ENCODE measurements around the gene CCDC57. TPM values are rescaled to one million over a fixed set of nuclear protein-coding genes. Genes with fewer than 3 reads are reported as not detected.

The CCDC57 gene
- total and polyA plus RNA-seq, 2 experiments from 2014 or later: 46.2 to 53.5 TPM

DNA sequence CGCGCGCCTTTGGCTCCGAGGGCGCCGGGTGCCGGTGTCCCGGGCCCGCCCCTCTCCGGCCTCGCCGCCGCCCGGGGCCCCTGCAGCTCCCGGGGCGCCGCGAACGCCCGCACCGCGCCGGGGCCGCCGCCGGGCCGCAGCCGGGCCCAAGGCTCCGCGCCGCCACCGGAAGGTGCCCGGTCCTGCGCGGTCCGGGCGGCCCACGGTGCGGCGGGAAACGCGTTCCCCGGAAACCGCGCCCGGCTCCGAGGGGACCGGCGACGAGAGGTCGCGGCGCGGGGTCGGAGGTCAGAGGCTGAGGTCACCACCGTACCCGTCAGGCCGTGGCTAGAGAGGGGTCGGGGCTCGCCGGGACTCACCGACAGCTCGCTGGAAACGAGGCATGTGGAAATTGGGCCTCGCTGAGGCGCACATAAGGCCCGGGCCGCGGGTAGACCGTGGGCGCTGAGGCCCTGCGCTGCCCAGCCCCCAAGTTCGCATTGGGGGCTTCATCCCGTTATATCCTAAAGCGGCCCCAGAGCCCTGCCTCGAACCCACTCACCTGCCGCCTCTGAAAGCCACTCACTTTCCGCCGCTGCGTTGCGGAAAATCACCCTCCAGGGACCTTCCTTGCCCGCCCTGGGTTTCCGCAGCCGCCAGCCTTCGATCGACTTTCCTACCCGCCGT is 146.9 kb downstream of the CCDC57 start, which contains the start of gene DUS1L:
Gene DUS1L (minus strand): TSS at position 167 of the 666 bp plus-strand sequence. CDS start 745 bp downstream, outside the sequence.
- Histone ChIP-seq H3K36me3 (peaks cover 9% of the 10 kb centered on the region), H3K9me3 (ENCODE audit: low read depth) (no peaks in the 10 kb centered on the region), H3K27ac (peak within 1 kb of the TSS; percentile 67), H3K4me3 (peak within 1 kb of the TSS; percentile 75), H3K4me1 (ENCODE audit: low read depth) (peaks cover 5% of the 10 kb centered on the region), H3K27me3 (no peaks in the 10 kb centered on the region)
- TF ChIP-seq, protein P1, sequence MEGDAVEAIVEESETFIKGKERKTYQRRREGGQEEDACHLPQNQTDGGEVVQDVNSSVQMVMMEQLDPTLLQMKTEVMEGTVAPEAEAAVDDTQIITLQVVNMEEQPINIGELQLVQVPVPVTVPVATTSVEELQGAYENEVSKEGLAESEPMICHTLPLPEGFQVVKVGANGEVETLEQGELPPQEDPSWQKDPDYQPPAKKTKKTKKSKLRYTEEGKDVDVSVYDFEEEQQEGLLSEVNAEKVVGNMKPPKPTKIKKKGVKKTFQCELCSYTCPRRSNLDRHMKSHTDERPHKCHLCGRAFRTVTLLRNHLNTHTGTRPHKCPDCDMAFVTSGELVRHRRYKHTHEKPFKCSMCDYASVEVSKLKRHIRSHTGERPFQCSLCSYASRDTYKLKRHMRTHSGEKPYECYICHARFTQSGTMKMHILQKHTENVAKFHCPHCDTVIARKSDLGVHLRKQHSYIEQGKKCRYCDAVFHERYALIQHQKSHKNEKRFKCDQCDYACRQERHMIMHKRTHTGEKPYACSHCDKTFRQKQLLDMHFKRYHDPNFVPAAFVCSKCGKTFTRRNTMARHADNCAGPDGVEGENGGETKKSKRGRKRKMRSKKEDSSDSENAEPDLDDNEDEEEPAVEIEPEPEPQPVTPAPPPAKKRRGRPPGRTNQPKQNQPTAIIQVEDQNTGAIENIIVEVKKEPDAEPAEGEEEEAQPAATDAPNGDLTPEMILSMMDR (IDR thresholded peaks at IDR 0.05; ENCODE audit: low read depth, low read length): no peak
- DNase-seq (ENCODE audit: low read depth in 1 of 2, low spot score in 1 of 2): peak; percentile 72 to 74

DNA sequence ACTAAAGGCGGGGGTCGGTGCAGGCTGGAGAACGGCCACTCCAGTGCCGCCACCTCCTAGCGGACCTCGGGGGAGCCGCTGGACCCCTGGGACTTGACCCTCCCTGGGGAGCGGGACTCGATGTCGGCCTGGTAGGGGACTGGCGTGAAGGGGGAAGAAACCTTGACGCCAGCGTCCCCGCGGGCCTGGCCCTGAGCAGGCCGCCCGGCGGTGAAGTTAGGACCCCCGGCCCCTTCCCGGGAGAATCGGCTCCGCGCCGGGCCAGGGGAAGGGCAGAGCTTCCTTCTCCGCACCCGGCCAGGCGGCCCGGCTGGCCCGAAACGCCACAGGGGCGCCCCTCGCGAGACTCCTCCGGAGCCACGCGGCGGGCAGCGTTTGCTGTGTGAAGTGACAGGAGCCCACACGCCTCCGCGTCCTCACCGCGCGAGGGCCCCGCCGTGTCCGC is 147.4 kb downstream of the CCDC57 start:
- no peaks in the 10 kb centered on the region for H3K27me3 ChIP-seq
- peaks cover 14% of the 10 kb centered on the region for H3K36me3 ChIP-seq
- peak overlapping the region; percentile 75 for H3K4me3 ChIP-seq
- no peaks in the 10 kb centered on the region for H3K9me3 ChIP-seq (ENCODE audit: low read depth)
- no peak overlapping the region for H3K27ac ChIP-seq
- H3K4me1 ChIP-seq (ENCODE audit: low read depth): peaks cover 5% of the 10 kb centered on the region
- DNase-seq (ENCODE audit: low read depth in 1 of 2, low spot score in 1 of 2): peak; percentile 31 to 46
- TF ChIP-seq, protein P1 (IDR thresholded peaks at IDR 0.05; ENCODE audit: low read depth, low read length): no peak

DNA sequence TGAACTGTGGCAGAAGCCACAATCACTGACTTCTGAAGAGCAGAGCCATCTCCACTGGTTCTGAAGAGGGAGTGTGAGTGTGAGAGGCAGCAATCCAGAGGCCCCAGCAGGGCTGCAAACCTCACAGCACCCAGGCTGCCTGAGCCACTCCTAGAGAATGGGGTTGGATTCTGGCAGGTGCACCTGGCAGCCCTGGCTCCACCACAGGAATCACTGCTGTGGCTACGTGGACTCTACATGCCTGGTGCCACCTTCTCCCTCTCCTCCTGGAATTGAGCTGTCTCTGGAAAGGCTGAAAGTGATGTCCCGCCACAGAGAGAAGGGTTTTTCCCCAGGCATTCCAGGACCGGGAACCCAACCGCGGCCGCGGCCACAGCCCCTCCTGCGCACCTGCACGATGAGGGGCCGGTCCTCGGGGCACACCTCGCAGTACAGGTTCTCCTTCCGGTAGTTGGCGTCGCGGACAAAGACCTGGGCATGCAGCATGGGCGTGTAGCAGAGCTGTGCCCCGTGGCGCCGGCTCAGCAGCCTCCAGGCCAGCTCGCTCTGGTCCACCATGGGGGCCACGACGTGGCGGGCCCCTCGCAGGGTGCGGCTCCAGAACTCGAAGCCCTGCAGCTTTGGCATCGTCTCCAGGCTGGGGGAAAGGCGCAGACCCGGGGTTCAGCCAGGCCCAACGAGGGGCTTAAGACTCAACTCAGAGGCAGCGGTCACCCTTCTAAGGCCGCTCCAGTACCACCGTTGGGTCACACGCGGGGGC is 148.0 kb downstream of the CCDC57 start:
- no peaks in the 10 kb centered on the region for H3K27me3 ChIP-seq
- H3K4me1 ChIP-seq (ENCODE audit: low read depth): peaks cover 5% of the 10 kb centered on the region
- TF ChIP-seq, protein P1 (IDR thresholded peaks at IDR 0.05; ENCODE audit: low read depth, low read length): no peak
- H3K4me3 ChIP-seq: peak overlapping the region; percentile 75
- peaks cover 17% of the 10 kb centered on the region for H3K36me3 ChIP-seq
- no peak overlapping the region for H3K27ac ChIP-seq
- no peak for DNase-seq (ENCODE audit: low read depth in 1 of 2, low spot score in 1 of 2)
- no peaks in the 10 kb centered on the region for H3K9me3 ChIP-seq (ENCODE audit: low read depth)

DNA sequence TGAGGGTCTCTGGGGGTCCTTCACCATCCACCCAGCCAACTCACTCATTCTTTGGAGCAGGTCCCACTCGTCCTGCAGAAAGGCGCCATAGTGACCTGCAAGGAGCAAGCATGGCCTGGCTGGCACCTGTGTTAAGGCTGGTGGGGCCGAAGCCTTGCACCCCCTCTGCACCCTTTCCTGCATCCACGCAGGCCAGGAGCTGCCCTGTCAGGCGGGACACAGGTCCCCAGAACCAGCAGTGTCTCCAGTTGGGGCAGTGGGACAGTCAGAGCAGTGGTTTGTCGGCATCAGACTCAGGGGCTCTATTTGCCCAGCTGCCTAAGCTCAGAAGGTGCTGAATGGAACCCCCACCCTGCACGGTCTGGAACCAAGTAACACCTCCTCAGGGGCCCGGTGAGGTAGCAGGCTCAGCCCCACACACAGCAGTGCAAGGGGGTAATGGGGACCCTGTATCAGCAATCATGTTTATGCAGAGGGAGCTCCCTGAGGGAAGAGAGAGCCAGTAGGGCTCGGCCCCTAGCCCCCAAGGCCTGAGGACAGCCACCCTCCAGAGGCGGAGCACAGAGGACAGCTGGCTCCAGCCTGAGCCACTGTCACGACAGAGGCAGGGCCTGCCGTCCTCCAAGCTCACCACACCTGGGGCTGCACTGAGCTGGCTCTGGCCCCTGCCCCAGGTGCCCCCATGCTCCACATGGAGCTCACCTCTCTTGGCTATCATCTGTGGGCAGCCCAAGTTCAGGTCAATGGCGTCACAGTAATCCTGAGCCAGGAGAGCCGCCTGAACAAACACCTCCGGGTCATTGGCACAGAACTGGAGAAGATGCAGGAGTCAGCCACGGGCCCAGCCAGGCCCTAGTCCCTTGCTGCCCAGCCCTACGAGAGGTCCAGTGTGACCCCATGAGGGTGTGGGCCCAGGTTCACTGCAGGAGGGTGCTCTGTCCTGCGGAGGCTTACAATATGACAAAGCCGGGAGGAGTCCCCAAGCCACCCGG is 148.9 kb downstream of the CCDC57 start:
- no peak overlapping the region for H3K4me3 ChIP-seq
- no peak for DNase-seq (ENCODE audit: low read depth in 1 of 2, low spot score in 1 of 2)

More for the DNA sequence above, 148.9 kb downstream of the CCDC57 start:
- TF ChIP-seq, protein P1 (IDR thresholded peaks at IDR 0.05; ENCODE audit: low read depth, low read length): no peak
- Histone ChIP-seq H3K27ac (no peak overlapping the region), H3K9me3 (ENCODE audit: low read depth) (no peaks in the 10 kb centered on the region), H3K4me1 (ENCODE audit: low read depth) (peaks cover 5% of the 10 kb centered on the region), H3K27me3 (no peaks in the 10 kb centered on the region), H3K36me3 (peaks cover 18% of the 10 kb centered on the region)
